Thoracic aorta (tissue), 2 donors: ENCODE data around the gene SLC6A16. TPM values are rescaled to one million over a fixed set of nuclear protein-coding genes. Genes with fewer than 3 reads are reported as not detected.
"Not testable (repeated sequence)": the region's sequence is repeated elsewhere in the genome, so short reads cannot be mapped to it uniquely, and the experiment has no call there.

Experiments used
- ATAC-seq: fragments of 150-250 bp; one replicate; pipeline ENCODE4 v1.8.0; 2017; ENCODE audit warnings: low read depth; ENCODE audit not compliant: insufficient number of reproducible peaks, low FRiP score
- DNase-seq: peaks from one replicate; pipeline ENCODE4 v3.0.0-alpha.2; 2020; ENCODE audit warnings: low spot score
- H3K27ac ChIP-seq, 2 donors: fragments of 200-600 bp; sonication (generic); 1 replicate in 1 of 2; 2 replicates in 1 of 2; pipeline ENCODE4 v1.5.1; 2016; ENCODE audit warnings: mild to moderate bottlenecking in 2 of 2, moderate library complexity in 2 of 2
- H3K27me3 ChIP-seq: fragments of 200-600 bp; sonication (generic); replicated peaks from 2 replicates; pipeline ENCODE4 v1.6.0; 2016; ENCODE audit warnings: mild to moderate bottlenecking; ENCODE audit not compliant: insufficient read depth
- H3K36me3 ChIP-seq: fragments of 200-600 bp; sonication (generic); one replicate; pipeline ENCODE4 v1.5.1; 2016
- H3K4me1 ChIP-seq, 2 donors: fragments of 200-600 bp; sonication (generic); 1 replicate in 1 of 2; 2 replicates in 1 of 2; pipeline versions ENCODE4 v1.5.1 to v1.6.0; 2016; ENCODE audit warnings: low read depth in 2 of 2, mild to moderate bottlenecking in 1 of 2; ENCODE audit not compliant: control insufficient read depth in 1 of 2
- H3K4me3 ChIP-seq: fragments of 200-600 bp; sonication (generic); 2 replicates; pipeline ENCODE4 v1.5.1; 2016; ENCODE audit warnings: mild to moderate bottlenecking
- H3K9me3 ChIP-seq: fragments of 200-600 bp; sonication (generic); 2 replicates; pipeline ENCODE4 v1.5.1; 2016
- total RNA-seq, 2 donors: library from RNA; depleted of rRNA; stranded (reverse); fragments of >200 nt; gene quantifications; one replicate each; pipeline versions ENCODE4 v1.1.0 to v1.2.3, GENCODE V29; 2016
- TF ChIP-seq, protein P1 (sequence below): fragments of 200-600 bp; sonication (generic); IDR thresholded peaks from one replicate; pipeline ENCODE4 v1.5.1; 2019; ENCODE audit warnings: antibody characterized with exemption

SLC6A16 gene
- total RNA-seq, 2 donors from 2014 or later, result 2.4 to 2.8 TPM

DNA sequence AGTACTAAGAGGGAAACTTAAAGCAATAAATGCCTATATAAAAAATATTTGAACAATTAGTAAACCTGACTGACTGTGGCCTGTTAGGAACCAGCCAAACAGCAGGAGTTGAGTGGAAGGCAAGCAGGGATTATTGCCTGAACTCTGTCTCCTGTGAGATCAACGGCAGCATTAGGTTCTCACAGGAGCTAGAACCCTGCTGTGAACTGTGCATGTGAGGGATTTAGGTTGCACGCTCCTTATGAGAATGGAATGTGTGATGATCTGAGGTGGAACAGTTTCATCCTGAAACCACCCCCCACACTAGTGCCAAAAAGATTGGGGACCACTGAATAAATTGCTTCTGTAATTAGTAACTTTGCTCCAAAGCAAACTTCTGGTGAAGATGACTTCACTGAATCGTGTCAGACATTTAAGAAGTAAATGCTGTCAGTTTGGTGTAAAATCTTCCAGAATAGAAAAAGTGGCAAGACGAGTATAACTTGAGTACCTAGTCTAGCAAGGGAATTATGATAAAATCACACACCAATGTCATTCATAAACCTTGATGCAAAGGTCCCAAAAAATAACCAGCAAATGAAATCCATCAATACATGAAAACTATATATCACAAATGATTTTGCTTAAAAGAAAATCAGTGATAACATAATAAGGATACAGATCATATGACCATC, 53.8 kb downstream of the SLC6A16 start:
- no peak for ATAC-seq
- Histone ChIP-seq H3K36me3 (no peaks in the 10 kb centered on the region), H3K9me3 (peaks cover 3% of the 10 kb centered on the region), H3K27ac (no peak overlapping the region), H3K4me3 (no peak overlapping the region), H3K4me1 (no peaks in the 10 kb centered on the region), H3K27me3 (no peaks in the 10 kb centered on the region)
- TF ChIP-seq, protein P1, sequence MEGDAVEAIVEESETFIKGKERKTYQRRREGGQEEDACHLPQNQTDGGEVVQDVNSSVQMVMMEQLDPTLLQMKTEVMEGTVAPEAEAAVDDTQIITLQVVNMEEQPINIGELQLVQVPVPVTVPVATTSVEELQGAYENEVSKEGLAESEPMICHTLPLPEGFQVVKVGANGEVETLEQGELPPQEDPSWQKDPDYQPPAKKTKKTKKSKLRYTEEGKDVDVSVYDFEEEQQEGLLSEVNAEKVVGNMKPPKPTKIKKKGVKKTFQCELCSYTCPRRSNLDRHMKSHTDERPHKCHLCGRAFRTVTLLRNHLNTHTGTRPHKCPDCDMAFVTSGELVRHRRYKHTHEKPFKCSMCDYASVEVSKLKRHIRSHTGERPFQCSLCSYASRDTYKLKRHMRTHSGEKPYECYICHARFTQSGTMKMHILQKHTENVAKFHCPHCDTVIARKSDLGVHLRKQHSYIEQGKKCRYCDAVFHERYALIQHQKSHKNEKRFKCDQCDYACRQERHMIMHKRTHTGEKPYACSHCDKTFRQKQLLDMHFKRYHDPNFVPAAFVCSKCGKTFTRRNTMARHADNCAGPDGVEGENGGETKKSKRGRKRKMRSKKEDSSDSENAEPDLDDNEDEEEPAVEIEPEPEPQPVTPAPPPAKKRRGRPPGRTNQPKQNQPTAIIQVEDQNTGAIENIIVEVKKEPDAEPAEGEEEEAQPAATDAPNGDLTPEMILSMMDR, result no peak
- DNase-seq, result no peak

DNA sequence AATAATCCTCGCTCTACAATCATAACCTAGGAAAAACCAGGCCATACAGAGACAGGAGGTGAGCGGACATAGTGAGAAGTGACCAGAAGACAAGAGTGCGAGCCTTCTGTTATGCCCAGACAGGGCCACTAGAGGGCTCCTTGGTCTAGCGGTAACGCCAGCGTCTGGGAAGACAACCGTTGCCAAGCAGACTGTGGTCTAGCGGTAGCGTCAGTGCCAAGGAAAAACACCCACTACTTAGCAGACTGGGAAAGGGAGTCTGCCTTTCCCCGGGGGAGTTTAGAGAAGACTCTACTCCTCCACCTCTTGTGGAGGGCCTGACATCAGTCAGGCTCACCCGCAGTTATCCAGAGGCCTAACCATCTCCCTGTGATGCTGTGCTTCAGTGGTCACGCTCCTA, 58.6 kb downstream of the SLC6A16 start:
- not testable (repeated sequence) for DNase-seq
- TF ChIP-seq, protein P1, result peak; percentile 44

DNA sequence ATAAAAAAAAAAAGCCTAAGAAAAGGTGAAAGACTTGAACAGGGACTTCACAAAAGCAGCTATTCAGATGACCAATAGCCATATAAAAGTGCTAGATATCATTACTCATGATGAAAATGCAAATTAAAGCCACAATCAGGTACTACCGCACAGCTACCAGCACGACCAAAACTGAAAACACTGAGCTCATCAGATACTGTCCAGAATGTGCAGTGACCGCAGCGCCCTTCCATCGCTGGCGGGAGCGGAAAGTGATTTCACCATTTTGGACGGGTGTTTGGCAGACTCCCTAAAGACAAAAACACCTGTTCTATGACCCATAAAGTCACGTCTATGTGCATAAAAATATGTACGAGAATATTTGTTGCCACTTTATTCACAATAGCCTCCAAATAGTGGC, 60.7 kb downstream of the SLC6A16 start:
- no peaks in the 10 kb centered on the region for H3K4me1 ChIP-seq
- ATAC-seq (no peak), DNase-seq (no peak)
- H3K27me3 ChIP-seq, result no peaks in the 10 kb centered on the region
- H3K27ac ChIP-seq, result no peak overlapping the region
- no peaks in the 10 kb centered on the region for H3K36me3 ChIP-seq
- H3K9me3 ChIP-seq, result peaks cover 9% of the 10 kb centered on the region
- TF ChIP-seq, protein P1, result no peak
- no peak overlapping the region for H3K4me3 ChIP-seq

More for the DNA sequence above, 58.6 kb downstream of the SLC6A16 start:
- H3K9me3 ChIP-seq, result peaks cover 11% of the 10 kb centered on the region
- H3K27me3 ChIP-seq, H3K27ac ChIP-seq, H3K36me3 ChIP-seq, H3K4me1 ChIP-seq, ATAC-seq, H3K4me3 ChIP-seq: not testable (repeated sequence)

DNA sequence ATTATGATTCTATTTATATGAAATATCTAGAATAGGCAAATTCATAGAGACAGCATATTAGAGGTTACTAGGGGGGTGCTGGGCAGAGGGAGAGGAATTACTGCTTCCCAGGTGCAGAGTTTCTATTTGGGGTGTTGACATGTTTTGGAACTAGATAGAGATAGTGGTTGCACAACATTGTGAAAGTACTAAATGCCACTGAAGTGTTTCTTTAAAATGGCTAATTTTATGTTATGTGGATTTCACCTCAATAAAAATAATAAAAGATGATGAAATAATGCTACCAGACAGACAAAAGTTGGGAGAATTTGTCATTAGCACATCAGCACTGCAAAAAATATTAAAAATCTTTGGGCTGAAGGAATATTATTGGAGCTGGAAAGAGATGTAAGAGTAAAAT, 63.4 kb downstream of the SLC6A16 start:
- ATAC-seq (no peak), DNase-seq (no peak)
- H3K4me1 ChIP-seq, result no peaks in the 10 kb centered on the region
- no peak overlapping the region for H3K4me3 ChIP-seq
- TF ChIP-seq, protein P1, result no peak
- H3K36me3 ChIP-seq, result no peaks in the 10 kb centered on the region
- H3K27ac ChIP-seq, result no peak overlapping the region
- peaks cover 16% of the 10 kb centered on the region for H3K9me3 ChIP-seq
- H3K27me3 ChIP-seq, result no peaks in the 10 kb centered on the region

DNA sequence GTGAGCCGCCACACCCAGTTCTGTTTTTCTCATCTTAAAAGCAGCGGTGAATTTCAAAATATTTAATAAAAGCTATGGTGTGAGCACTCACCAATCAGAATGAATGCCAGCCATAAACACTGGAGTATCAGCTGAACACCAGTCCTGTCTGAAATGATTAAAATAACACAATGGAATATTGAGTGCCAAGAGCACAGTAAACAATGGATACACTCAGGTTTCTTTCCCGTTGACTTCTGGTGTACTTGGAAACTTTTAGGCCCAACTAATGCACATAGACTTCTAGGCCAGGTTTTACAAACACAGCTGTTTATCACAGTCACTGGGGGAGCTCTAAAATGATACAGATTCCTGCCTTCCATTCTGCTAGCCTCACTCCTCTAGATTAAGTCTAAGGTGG, 68.3 kb downstream of the SLC6A16 start:
- Histone ChIP-seq H3K4me3 (no peak overlapping the region), H3K27ac (no peak overlapping the region), H3K9me3 (peaks cover 7% of the 10 kb centered on the region), H3K27me3 (no peaks in the 10 kb centered on the region), H3K36me3 (no peaks in the 10 kb centered on the region), H3K4me1 (no peaks in the 10 kb centered on the region)
- TF ChIP-seq, protein P1, result no peak
- ATAC-seq, result no peak
- no peak for DNase-seq
